ENCODE results near the gene COA7. TPM values are rescaled to one million over a fixed set of nuclear protein-coding genes. Genes with fewer than 3 reads are reported as not detected.

The COA7 gene
- polyA plus RNA-seq, 1 of the 3 experiments (the other 2 are of a cell fraction) = 9.0 TPM

DNA sequence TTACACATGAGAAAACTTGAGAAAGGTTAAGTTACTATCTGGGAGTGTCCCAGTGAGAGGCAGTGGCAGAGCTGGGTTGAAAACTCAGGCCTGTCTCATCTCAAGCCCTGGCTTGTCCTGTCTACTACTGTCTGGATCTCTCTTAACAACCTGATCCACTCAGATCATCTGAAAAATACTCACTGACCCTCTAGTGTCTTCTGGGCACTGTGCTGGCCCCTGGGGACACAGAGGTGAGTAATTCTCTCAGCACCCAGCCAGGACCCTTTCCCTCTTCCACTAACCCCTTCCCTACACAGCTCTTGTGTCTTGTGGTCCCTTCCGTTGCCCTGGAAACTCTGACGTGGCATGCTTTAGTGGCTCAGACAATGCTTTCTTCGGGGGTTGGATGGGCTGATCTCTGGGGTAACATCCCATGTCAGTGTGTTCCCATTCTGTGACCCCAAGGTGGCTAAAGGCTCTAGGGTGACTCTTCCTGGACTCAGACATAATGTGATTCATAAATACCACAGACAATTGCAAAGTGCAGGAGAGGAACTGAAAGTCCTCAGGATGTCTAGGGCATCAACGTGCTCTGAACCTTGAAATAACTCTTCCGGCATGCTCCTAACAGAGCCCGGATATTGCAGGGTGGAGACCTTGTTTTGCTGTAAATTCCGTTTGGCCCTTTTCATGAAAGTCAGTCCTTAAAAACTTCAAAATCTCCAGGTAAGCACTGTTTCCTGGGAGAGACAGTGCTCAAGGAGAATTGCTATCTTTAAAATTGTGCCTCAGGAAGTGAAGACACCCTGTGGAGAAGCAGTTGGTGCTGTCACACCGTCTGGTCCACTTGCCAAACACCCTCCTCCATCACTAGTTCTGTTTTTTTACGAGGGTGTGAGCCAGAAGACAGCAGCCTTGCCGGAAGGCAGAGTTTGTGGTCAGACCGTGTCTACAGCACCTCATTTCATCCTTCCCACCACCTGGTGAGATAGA is 61.1 kb downstream of the COA7 start:
- Histone ChIP-seq H2AFZ (ENCODE audit: low read depth) (peak overlapping the region; percentile 48; the same call in 1 of the 2 replicates), H3K4me3 (ENCODE audit: low read depth in 2 of 2, low read length in 1 of 2) (no peak overlapping the region), H3K9me3 (no peaks in the 10 kb centered on the region), H3K36me3 (replicated peaks in 1 of 2; ENCODE audit: control insufficient read depth in 1 of 2, insufficient read depth in 2 of 2, low read length in 1 of 2) (no peaks in the 10 kb centered on the region), H4K20me1 (ENCODE audit: insufficient read depth) (no peaks in the 10 kb centered on the region), H3K4me1 (ENCODE audit: control insufficient read depth in 1 of 2, insufficient read depth in 2 of 2, low read depth in 1 of 2, low read length in 1 of 2) (peaks cover 0 to 5% of the 10 kb centered on the region in 2 experiments; a peak in 1 of 4 replicates), H3K27me3 (ENCODE audit: insufficient read depth) (peaks cover 6% of the 10 kb centered on the region; the same call in 1 of the 2 replicates), H3K79me2 (ENCODE audit: insufficient read depth) (no peaks in the 10 kb centered on the region), H3K4me2 (no peak overlapping the region), H3F3A (replicated peaks; ENCODE audit: insufficient read depth) (no peaks in the 10 kb centered on the region), H3K27ac (ENCODE audit: low read depth in 2 of 2, low read length in 1 of 2) (no peak overlapping the region), H3K9ac (no peak overlapping the region), H3K9me2 (no peaks in the 10 kb centered on the region)
- ChIA-PET POLR2A (no interaction called here), CTCF (no interaction called here)
- DNase-seq = no peak
- 80% methylated on average over 11 of the region's 11 CpGs for WGBS (ENCODE audit: low lambda C conversion rate)
- no peak for TF ChIP-seq GABPA (IDR thresholded peaks at IDR 0.05; ENCODE audit: low read depth)
- no peak for TF ChIP-seq NFIC (IDR thresholded peaks at IDR 0.05; ENCODE audit: borderline replicate concordance)
- TF ChIP-seq, protein P1, sequence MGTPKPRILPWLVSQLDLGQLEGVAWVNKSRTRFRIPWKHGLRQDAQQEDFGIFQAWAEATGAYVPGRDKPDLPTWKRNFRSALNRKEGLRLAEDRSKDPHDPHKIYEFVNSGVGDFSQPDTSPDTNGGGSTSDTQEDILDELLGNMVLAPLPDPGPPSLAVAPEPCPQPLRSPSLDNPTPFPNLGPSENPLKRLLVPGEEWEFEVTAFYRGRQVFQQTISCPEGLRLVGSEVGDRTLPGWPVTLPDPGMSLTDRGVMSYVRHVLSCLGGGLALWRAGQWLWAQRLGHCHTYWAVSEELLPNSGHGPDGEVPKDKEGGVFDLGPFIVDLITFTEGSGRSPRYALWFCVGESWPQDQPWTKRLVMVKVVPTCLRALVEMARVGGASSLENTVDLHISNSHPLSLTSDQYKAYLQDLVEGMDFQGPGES (IDR thresholded peaks at IDR 0.05; ENCODE audit: low read depth, low read length) = no peak
- TF ChIP-seq, protein P2, sequence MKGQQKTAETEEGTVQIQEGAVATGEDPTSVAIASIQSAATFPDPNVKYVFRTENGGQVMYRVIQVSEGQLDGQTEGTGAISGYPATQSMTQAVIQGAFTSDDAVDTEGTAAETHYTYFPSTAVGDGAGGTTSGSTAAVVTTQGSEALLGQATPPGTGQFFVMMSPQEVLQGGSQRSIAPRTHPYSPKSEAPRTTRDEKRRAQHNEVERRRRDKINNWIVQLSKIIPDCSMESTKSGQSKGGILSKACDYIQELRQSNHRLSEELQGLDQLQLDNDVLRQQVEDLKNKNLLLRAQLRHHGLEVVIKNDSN (IDR thresholded peaks at IDR 0.05; ENCODE audit: borderline replicate concordance, low read depth) = no peak
- no peak for TF ChIP-seq NRF1 (IDR thresholded peaks at IDR 0.05; ENCODE audit: low read depth, low read length)
- TF ChIP-seq, protein P3, sequence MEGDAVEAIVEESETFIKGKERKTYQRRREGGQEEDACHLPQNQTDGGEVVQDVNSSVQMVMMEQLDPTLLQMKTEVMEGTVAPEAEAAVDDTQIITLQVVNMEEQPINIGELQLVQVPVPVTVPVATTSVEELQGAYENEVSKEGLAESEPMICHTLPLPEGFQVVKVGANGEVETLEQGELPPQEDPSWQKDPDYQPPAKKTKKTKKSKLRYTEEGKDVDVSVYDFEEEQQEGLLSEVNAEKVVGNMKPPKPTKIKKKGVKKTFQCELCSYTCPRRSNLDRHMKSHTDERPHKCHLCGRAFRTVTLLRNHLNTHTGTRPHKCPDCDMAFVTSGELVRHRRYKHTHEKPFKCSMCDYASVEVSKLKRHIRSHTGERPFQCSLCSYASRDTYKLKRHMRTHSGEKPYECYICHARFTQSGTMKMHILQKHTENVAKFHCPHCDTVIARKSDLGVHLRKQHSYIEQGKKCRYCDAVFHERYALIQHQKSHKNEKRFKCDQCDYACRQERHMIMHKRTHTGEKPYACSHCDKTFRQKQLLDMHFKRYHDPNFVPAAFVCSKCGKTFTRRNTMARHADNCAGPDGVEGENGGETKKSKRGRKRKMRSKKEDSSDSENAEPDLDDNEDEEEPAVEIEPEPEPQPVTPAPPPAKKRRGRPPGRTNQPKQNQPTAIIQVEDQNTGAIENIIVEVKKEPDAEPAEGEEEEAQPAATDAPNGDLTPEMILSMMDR (IDR thresholded peaks at IDR 0.05) = no peak
- no peak for TF ChIP-seq JUND (IDR thresholded peaks at IDR 0.05)
- TF ChIP-seq, protein P4, sequence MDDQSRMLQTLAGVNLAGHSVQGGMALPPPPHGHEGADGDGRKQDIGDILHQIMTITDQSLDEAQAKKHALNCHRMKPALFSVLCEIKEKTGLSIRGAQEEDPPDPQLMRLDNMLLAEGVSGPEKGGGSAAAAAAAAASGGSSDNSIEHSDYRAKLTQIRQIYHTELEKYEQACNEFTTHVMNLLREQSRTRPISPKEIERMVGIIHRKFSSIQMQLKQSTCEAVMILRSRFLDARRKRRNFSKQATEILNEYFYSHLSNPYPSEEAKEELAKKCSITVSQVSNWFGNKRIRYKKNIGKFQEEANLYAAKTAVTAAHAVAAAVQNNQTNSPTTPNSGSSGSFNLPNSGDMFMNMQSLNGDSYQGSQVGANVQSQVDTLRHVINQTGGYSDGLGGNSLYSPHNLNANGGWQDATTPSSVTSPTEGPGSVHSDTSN (IDR thresholded peaks at IDR 0.05) = no peak
- TF ChIP-seq RFX5 (IDR thresholded peaks at IDR 0.05; ENCODE audit: low read length) = no peak
- TF ChIP-seq, protein P5, sequence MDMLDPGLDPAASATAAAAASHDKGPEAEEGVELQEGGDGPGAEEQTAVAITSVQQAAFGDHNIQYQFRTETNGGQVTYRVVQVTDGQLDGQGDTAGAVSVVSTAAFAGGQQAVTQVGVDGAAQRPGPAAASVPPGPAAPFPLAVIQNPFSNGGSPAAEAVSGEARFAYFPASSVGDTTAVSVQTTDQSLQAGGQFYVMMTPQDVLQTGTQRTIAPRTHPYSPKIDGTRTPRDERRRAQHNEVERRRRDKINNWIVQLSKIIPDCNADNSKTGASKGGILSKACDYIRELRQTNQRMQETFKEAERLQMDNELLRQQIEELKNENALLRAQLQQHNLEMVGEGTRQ (IDR thresholded peaks at IDR 0.05; ENCODE audit: borderline replicate concordance, low read depth, low read length) = no peak
- no peak for TF ChIP-seq GATA2 (CRISPR knock-in tag; IDR thresholded peaks at IDR 0.05)
- TF ChIP-seq YY1 (IDR thresholded peaks at IDR 0.05; ENCODE audit: low read depth) = no peak
- TF ChIP-seq, protein P6, sequence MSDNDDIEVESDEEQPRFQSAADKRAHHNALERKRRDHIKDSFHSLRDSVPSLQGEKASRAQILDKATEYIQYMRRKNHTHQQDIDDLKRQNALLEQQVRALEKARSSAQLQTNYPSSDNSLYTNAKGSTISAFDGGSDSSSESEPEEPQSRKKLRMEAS (IDR thresholded peaks at IDR 0.05; ENCODE audit: low read depth) = no peak
- no peak for TF ChIP-seq TEAD4 (IDR thresholded peaks at IDR 0.05; ENCODE audit: borderline replicate concordance, insufficient read depth)
- TF ChIP-seq FOXM1 (IDR thresholded peaks at IDR 0.05; ENCODE audit: low read depth) = no peak
- no peak for TF ChIP-seq TCF12 (IDR thresholded peaks at IDR 0.05)
- no peak for TF ChIP-seq CHD2 (IDR thresholded peaks at IDR 0.05; ENCODE audit: low read length, partially characterized antibody)
- no peak for TF ChIP-seq FOXJ3 (CRISPR knock-in tag; IDR thresholded peaks at IDR 0.05)
